NCI-H1417 (cell line): ENCODE data around the gene NUDT14.

Source experiments
- DNase-seq, 3 experiments: peaks; one replicate each; lab custom pipeline; 2025; lab: John Stamatoyannopoulos, UW

Gene NUDT14

DNA sequence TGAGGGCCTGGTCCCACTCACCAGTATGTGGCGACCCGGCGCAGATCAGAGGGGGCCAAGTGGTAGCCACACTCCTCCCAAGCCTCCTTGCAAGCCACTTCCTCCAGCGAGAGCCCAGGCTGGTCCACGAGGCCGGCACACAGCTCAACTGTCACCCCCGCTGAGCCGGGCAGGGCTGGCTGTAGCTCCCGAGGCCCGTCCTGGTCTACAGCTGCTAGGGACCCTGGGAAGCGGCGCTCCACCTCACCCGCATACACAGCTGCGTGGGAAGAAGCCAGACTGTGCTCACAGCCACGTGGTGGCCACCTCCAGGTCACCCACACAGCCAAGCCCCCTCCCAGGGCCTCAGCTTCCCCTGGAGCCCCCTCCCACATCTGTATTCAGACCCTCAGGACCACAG, 4.6 kb downstream of the NUDT14 start:
- peak in 1 of 3 experiments; percentile 54 for DNase-seq

DNA sequence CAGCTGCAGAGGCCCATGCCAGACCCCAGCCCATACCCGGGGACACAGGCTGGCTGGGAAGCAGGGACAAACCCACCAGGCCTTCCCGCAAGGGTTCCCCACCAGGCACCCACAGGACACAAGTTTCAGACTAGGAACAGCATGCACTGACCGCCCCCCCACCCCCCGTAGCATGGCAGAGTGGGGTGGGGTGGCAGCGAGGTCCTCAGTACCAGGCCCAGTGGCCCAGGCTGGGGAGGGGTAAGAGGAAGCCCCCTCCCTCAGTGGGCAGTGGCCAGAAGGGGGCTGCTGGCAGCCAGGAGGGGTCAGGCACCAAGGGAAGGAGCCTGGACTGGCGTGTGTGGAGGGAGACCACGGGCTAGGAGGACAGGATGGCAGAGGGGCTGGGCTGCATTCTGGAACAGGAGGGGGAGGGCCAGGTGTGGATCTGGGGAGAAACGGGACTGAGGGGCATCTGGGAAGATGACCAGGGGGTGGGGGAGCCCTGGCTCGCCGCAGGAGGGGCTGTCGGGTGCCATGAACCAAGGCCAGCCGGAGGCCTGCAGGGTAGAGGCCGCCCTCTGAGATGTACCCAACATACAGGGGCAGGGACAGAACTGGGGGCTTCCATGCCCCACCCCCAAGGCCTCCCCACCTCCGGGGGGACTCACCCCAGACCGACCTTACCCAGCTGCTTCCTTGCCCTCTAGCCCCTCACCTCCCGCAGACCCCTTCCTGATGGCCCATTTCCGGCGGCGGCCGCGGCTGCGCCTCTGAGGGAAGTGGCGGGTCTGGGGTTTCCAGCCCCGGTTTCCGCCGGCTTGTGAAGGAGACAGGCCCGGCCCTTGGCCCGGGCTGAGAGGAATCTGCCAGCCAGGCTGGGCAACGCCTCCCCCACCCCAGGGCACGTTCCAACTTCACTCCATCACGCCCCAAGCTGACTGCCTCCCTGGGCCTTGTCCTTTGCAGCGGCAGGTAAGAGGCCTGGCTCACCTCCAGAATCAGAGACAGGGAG, 6.9 kb downstream of the NUDT14 start:
- DNase-seq = no peak

DNA sequence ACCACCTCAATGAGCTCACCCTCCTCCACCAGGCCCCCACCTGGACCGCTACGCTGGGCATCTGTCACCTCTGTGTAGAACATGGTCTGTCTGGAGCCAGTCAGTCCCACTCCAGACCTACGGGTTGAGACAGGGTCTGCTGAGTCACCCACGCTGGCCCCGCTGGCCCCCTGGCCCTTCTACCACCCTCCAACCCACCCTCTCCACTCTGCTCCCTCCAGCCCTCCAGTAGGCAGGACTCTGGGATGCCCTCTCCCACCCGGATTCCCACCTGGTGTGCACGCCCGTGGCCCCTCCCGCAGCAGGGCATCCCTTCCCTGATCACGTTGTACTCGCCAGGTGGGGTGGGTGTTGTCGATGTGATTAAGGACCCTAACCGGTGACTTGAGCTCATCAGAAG, 8.0 kb downstream of the NUDT14 start:
- no peak for DNase-seq

DNA sequence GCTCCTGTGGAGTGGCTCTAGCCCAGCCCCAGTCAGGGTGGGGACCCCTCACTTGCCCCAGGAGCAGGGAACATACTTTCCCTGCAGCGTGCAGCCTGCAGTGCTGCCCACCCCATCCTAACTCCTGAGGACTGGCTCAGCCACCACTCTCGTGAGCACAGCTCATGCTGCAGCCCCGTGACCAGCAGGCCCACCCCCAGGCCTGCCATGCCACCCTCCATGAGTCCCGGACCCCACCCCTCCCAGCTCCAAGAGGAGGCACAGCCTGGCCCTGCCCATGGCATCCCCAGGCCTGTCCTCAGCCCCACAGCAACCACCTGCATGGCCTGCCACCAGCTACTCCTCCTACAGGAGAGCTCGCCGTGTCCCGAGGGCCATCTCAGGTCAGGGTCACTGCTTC, 8.6 kb downstream of the NUDT14 start:
- DNase-seq = no peak

DNA sequence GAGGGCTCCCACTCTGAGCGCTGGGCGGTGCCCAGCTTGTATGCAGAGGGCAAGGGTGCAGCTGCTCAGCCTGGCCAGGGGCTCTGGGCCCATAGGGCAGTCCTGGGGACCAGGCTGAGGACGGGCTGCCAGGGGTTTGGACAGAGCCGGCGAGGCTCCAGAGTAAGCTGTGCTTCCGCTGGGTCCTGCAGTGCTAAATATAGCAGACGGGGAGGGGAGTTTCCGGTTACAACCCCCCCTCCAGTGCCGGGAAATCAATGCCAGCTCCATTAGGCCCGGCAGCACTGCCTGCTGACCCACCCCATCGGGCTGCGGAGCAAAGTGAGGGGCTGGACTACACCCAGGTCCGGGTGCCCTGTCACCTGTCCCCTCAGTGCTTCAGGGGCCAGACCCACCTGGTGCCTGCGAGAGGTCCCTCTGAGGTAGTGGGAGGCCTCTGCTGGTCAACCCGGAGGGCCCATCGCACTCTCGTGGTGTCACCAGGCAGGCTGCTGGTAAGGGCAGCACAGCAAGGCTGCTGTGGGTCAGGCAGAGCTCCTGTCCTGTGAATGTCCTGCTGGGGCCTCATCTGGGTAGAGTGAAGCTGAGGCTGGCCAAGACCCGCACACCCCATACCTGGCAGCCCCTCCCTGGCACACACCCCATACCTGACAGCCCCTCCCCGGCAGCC, 10.0 kb downstream of the NUDT14 start:
- DNase-seq = peak; percentile 74 to 79 (median 77)

DNA sequence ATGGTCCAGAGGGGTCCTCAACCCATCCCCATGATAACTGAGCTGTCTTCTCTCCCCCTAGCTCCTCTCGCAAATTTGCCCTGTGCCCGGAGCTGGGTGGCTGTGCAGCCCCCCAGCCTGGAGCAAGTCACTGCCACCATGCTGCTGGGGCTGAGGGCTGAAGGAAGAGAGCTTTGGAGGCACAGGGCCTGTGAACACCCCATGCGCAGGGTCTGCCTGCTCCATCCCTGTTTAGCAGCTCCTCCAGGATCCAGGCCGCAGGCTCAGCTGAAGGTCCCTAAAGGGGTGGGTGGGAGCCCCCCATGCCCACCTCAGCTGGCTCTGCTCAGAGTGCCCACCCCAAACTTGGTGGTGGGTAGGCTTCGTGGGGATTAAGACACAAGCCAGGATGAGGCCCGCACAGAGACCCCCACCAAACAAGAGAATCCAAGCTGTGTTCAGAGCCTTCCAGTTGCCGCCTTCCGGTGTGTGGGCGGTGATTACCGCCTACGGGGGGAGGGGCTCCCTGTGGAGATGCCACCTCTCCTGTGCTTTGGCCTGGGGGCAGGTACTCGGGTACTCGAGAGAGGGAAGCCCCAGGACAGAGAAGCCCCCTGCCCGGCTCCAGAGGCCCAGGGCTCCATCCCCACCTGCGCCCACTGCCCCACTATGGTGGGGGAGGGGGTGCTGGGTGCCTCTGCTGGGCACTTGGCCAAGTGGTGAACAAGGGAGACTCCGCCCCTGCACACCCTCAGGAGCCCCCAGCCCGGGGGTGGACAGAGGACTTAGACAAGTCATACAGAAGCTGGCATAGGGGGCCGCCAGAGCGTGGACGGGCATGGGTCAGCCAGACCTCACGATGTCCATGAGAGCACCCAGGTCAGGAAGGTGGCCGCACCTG, 11.1 kb downstream of the NUDT14 start:
- DNase-seq = peak in 2 of 3 experiments; percentile 54 to 64

DNA sequence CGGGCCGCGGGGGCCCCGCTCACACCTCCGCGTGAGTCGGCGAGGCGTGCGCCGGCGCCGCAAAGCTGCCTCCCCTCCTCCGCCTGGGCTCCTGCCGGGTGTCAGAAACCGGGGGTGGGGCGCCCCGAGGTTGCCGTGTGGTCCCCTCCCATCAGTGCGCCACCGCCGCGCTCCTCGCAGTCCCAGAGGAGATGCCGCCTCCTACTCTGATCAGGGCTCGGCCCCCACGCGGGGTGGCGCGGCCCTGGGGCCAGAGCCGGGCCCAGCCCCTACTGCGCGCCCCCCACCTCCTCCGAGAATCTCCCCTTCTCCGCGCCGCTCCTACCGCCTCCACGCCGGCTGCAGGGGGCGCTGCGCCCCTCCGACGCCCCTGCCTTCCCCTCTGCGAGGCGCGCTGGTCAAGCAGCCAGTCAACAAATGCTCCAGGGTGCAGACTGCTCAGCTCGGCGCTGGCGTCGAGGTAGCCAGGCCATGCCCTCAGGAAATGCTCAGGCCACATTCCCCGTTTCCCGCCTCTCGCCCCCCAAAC, 12.1 kb downstream of the NUDT14 start:
- peak; percentile 39 to 57 (median 49) for DNase-seq

DNA sequence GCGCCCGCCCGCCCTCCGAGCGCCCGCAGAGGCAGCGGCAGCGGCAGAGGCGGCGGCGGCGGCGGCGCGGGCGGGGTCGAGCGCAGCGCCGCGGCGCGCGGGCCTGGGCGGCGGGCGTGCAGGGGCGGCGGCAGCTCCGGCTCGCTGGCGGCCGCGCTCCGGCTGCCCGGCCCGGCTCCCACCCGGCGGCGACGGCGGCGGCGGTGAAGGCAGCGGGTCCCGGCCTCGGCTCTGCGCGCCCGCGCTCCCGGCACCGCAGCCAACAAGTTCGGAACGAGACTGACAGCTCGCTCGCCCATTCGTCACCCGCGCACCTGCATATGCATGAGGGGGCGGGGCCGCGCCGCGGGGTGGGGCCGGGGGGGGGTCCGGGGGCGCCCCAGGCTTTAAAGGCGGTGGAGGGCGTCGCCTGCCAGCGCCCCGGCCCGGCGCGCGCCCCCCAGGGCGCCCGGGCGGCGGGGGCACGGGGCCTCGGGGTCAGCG, 12.6 kb downstream of the NUDT14 start, which contains the start of gene JAG2:
Gene JAG2 (minus strand): TSS at position 281 of the 483 bp plus-strand sequence. CDS start 356 bp downstream, outside the sequence.
- DNase-seq = peak; percentile 65 to 71 (median 65)

DNA sequence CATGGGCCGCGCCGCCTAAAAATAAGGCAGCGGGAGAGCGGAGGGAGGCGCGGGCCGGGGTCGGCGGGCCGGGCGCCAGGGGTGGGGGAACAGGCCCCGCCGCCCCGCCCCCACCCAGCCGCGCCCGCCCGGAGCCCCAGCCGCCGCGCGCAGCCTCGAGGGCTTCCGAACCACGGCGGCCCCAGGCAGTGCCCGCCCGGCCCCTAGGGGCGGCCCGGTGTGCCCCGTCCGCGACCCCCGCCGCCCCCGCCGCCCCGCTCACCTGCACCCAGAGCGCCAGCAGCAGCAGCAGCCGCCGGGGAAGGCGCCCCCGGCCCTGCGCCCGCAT, 13.1 kb downstream of the NUDT14 start:
- no peak for DNase-seq

DNA sequence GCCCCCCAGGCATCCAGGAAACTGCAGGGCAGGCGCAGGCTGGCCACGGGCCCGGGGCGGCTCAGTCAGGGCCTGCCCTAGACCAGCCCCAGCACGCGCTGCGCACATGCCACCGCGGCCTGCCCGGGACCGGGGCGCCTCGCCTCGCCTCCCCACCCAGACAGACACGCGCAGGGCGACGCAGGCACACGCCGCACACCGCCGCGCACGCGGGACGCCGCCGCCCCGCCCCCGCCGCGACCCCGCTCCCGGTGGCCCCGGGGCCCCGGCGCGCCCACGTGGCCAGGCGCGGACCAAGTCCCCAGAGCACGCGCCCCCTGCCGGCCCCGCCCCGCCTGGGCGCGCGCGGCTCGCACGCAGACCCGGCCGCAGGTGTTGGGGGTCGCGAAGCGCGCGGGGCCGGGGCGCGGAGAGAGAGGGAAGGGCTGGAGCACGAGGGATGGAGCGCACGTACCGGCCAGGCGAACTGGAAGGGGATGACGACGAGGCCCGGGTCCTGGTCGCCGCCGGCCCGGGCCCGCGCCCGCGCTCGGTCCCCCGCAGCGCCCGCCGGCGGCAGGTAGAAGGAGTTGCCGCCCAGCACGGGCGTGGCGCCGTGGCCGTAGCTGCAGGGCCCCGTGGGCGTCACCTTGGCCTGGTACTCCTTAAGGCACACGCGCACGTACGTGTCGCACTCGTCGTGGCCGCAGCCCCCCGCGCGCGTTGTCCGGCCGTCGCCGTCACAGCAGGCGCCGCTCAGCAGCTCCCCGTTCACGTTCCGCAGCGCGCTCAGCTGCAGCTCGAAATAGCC, 13.6 kb downstream of the NUDT14 start:
- peak; percentile 48 to 59 (median 57) for DNase-seq

DNA sequence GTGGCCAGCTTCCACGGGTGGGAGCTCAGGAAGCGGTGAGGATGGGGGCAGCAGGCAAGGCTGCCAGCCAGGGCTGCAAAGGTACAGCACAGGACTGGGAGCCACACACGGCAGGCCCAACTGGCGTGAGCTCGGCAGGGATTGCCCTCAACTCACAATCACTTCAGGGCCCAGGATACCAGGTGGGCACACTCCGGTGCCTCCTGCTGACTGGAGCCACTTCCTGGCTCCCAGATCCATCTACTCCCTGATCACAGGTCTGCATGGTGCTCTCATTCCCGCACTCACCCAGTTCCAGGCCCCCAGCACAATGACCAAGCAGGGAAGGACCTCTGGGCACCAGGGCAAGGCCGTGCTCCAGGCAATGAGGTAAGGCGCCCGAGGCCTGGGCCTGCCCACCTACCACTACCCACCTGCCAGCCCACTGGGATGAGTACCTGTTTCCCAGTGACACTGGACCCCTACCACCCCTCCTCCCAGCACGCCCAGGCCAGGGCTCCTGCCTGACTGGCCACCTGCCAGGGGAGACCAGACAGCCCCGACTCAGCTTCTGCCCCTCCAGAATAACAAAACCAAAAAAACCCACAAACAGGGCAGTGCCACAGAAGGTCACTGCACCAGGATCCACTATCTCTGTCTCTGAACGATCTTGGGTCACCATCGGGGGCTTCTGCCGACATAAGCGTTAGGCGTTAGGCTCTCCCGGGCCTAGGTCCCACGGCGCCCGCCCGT, 14.4 kb downstream of the NUDT14 start:
- no peak for DNase-seq

DNA sequence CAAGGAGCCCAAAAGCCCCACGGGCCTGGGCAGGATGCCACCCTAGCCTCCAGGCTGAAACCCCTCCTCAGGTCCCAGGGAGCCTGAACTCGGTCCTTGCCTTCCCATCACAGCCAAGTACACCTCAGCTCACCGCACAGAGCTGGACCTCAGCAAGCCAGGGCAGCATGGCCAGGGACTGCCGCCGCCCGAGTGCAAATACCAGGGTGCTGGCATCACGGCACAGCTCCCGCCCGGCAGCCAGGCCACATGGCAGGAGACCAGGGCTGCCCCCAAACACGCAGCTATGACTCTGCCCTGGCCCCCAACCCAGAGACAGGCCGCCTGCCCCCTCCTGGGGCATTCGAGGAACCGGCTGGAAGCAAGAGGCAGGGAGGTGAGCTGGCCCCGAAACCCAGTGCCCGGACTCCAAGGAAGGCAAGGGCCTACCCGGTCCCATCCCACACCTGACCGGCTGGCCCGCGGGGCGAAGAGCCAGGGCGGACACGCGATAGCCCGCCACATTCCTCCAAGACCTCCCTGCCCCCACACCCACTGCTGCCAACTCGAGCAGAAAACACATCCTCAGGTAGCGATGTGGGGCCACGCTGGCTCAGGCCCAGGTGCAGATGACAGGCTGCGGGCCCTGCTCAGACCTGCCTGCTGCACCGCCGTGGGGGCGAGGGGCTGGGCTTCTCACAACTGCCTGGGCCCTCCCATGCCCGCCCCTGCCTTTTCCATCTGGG, 15.2 kb downstream of the NUDT14 start:
- peak in 1 of 3 experiments; percentile 16 for DNase-seq

DNA sequence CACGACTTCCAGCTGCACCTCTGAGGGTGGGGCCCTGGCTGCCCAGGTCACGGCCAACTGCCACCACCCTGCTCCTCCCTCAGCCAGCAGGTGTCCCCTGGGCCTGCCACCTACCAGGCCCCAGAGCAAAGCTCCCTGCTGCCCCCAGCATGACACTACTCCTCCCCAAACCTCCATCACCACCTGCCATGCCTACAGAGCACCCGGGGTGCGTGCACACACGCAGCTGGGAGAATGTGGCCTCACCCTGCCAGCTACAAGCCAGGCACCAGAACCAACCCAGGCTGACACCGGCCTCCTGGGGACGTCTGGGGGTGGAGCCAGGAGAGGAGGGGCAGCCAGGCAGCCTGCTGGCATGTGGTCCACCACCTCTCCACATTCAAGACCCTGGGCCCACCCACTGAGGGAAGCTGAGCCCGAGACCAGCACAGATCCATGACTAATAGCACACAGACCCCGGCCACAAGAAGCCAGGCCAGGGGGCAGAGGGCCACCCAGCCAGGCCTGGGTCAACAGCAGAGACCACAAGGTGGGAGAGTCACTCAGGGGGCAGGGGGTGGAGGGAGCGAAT, 15.9 kb downstream of the NUDT14 start:
- peak in 2 of 3 experiments; percentile 87 to 90 for DNase-seq

DNA sequence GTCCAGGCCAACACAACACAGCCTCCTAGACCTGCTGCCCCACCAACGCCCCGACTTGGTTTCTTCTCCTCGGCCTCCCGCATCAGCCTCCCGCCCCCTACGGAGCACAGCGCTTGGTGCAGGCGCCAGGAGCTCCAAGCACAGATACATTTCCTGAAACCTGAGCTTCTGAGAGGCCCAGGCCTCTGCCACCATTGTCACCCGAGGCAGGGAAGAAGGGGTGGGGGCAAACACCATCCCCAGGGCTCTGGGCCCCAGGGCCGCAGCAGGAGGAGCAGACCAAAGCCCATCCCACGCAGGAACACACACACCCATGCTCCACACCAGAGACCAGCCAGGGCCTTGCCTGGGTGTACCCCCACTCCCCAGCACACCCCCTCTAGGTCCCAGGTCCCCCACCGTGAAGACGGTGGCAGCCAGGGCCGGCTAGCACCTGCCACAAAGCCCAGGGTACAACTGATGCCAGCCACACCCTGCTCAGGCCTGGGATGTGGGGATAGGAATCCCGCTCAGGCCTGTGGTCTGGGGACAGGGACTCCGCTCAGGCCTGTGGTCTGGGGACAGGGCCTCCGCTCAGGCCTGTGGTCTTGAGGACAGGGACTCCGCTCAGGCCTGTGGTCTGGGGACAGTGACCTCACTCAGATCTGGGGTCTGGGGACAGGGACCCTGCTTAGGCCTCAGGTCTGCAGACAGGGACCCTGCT, 17.9 kb downstream of the NUDT14 start:
- DNase-seq = peak in 1 of 3 experiments; percentile 78

DNA sequence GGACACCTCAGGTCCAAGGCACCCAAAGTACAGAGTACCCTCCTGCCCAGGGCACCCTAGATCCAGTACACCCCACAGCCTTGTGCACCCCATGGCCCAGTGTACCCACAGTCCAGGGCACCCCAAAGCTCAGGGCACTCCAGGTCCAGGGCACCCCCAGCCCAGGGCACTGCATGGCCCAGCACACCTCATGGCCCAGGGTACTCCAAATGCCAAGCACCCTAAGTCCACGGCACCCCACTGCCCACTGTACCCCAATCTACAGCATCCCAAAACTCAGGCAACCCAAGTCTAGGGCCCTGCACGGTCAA, 18.5 kb downstream of the NUDT14 start:
- no peak for DNase-seq

DNA sequence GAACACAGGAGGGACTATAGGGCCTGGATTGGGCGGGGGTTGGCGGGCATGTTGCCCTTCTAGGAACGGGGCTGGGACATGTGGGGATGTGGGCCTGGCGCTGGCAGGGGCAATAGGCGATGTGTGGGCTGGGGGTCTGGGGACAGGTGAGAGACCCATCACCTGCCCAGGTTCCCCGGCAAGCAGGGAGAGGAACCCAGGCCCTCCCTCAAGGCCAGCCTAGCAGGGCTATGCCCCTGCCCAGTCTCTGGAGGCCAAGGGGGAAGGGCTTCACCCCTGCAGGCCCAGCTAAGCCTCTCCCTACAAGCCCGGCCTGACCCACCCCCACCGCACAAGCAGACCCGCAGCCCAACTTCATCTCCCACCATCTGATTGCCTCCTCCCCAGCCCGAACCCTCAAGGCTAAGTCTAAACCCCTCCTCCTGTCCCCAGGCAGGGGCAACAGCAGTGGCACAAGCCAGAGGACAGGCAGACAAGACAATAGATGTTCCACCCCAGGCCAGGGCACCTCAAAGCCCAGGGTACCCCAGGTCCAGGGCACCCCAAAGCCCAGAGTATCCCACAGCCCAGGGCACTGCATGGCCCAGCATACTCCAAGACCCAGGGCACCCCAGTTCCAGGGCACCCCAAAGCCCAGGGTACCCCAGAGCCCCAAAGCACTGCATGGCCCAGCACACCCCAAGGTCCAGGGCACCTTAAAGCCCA, 19.0 kb downstream of the NUDT14 start:
- DNase-seq = no peak

DNA sequence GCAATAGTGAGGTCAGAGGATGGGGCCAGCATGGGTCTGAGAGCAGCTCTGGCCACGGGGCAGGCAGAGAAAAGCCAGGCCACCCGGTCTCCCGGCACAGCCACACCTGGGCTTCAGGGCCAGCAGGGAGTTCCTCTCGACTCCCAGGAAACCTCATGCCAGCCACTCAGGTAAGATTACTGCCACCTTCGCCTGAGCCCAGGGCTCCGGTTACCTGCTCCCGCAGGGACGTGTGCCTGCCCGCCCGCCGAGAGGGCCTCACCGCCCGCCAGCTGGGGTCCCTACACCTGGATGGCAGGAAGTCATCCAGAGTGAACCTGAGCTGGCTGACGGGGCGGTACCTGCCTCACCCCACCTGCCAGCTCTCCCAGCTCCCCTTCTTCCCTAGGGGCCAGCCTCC, 19.8 kb downstream of the NUDT14 start:
- peak; percentile 78 to 89 (median 82) for DNase-seq

DNA sequence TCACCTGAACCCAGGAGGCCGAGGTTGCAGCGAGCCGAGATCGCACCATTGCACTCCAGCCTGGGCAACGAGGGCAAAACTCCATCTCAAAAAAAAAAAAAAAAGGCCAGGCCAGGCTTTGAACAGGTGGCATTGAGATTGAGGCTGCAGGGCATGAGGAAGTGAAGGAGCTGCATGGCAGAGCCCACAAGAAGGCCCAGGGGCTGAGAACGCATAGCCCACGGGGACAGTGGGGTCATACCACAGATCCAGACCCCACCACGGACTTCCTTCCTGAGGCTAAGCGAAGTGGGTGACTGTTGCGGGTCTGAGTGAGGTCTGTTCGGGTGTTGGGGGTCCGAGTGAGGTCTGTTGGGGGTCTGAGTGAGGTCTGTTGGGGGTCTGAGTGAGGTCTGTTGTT, 20.3 kb downstream of the NUDT14 start:
- no peak for DNase-seq
